HG03097 (cell line): Measurements from ENCODE around the gene UBAC2.

Experiments used
- ATAC-seq: cut with Tn5 transposase; IDR thresholded peaks from one replicate; pipeline ENCODE4 v1.9.1; 2021; ENCODE audit not compliant: unreplicated experiment, low FRiP score

UBAC2 gene

DNA sequence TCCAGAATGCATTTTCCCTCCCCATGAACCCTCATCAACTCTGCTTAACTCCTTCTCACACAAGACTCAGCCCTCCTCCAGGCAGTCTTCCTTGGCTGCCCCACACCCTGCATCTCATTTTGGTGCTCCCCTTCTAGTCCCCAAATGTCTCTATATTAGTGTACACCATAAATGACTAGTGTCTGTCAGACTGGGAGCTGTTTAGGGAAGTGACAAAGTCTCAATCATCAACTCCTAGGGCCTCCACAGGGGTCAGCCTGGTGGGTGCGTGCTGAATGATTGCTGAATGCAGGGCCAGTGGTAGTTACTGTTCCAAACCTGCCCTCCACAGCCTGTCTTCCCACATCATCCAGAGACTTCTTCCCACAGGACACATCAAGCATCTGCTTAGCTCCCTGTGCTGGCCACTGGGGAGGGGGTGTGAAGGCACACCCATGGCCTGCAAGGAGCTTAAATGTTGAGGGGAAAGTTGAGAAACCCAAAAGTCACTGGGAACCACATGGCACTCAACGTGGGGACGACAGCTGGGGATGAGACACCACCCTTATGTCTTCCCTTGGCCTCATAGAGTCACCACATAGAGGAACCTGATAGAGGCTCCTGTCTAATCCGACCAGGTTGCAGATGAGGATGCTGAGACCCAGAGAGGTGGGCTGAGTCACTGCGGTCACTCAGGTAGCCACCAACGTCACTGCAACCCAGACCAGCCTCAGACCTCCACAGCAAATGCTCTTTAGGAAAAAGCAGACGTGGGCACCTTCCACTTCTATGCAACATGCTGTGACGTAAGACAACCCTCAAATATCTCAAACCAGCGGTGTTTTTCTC lies 221.3 kb downstream of the UBAC2 start:
- ATAC-seq: no peak

DNA sequence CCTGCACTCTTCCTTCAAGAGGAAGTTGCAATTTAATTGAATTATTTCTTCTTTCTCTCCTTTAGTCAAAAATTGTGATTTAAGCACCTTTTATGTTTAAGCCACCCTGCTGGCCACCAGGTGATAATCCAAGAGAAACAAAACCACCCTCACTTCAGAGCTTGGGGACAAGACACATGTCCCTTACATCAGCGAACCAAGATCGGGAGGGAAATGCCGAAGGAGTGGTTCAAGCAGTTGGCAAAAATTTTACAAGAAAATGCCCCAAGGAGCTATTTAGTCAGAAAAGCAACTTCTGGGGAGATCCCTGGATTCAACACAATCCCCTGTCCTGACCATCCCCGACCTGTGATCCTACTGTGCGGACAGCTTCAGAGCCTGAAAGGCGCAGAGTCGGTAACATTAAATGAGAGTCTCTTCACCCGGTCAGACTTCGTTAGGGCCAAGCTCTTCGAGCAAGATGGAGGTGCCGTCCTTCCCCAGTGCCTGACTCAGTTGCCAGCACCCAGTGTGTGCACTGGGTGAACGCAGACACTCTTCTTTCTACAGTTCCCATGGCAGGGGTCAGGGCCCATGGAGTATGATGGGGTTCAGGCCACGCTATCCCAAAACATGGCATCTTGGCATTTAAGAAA lies 222.0 kb downstream of the UBAC2 start:
- no peak for ATAC-seq

DNA sequence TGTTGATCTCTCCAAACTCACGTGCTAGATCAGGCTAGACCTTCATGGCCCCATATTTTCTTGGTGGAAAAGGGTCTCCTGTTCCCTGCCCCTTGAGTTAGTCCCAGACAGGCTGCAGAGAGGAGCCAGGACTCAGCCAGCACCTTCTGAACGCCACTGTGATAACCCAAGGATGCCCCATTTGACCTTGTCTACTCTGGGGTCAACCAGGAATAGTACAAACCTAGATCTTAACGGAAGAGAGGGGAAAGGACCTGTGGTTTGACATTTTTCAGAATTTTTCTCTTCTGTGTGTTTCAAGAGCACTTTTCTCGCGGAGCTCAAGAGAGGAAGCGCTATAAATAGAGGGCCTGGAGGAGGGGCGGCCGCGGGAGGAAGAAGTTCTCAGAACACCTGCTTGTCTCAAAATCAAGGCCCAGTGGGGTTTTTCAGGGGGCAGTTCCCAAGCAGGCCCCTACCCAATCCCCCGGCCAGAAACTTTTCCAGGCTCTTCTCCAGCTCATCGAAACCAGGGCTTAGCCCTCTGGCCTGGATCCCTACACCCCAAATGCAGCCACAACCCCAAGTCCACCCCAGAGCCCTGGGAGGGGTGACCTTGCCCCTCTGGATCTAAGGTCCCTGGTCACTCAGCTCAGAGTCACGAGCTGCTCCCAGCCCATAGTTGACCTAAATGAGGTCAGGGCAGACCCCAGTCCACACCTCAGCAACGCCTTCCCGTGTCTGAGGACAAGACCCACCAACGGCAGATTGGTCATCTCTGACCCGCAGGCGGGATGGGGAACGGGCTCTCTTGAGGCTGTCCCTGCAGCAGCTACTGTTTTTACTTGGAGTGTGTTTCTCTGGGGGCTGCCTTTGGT lies 225.1 kb downstream of the UBAC2 start:
- ATAC-seq: peak; percentile 52

DNA sequence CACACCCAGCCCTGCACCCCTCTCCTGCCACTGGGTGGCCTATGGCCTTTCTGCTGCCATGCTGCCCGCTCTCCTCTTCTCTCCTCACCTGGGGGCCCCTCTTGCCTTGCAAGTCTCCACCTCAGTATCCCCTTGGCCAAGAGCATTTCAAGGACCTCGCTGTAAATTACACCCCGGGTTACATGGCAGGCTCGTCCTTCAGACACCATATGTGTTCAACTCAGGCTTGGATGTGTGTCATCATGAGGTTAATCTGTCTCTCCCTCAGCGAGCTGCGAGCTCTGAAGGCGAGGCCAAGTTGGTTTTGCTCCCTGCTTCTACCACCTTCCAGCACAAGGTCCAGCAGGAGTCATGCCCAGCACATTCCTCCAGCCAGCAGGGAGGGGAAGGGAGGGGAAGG lies 225.8 kb downstream of the UBAC2 start:
- ATAC-seq: no peak

DNA sequence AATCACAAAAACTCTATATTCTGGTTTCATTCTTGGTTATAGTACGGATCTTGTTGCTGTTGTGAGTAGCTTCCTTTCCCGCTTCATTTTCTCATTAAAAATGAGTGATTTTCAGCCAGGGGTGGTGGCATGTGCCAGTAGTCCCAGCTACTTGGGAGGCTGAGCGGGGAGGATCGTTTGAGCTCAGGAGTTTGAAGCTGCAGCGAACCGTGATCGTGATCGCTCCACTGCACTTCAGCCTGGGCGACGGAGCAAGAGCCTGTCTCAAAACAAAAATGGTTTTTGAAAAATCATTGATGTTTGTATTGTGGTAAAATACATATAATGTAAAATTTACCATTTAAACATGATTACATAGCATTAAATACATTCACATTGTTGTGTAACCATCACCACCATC lies 229.0 kb downstream of the UBAC2 start:
- no peak for ATAC-seq

DNA sequence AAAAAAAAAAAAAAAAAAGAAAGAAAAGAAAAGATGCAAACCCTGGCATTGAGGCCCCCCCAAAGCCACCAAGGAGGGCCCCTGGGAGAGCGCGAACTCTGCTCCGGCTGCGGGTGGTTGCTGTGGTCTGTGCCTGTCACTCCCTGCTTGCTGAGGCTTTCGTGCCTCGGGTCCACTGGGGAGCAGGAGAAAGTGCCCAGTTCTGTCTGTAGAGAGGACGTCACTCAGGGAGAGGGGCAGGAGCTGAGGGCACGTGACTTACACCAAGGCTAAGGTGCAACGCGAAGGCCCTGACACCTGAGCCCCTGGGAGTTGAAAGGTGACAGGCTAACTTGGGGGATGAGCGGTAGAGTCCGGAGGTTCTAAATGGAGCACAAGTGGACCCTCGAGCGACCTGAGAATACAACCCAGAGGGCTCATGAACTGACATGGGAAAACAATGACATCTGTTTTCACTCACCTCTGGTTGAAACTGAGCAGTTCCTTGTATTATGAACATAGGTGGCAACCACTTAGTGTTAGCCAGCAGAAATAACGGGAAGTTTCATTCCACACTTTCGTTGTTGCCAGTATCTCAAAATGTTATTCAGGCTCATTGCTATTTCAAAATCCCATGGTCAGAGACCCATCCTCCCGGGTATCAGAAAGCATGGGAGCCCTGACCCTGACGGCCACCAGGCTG lies 231.4 kb downstream of the UBAC2 start:
- ATAC-seq: peak; percentile 19

DNA sequence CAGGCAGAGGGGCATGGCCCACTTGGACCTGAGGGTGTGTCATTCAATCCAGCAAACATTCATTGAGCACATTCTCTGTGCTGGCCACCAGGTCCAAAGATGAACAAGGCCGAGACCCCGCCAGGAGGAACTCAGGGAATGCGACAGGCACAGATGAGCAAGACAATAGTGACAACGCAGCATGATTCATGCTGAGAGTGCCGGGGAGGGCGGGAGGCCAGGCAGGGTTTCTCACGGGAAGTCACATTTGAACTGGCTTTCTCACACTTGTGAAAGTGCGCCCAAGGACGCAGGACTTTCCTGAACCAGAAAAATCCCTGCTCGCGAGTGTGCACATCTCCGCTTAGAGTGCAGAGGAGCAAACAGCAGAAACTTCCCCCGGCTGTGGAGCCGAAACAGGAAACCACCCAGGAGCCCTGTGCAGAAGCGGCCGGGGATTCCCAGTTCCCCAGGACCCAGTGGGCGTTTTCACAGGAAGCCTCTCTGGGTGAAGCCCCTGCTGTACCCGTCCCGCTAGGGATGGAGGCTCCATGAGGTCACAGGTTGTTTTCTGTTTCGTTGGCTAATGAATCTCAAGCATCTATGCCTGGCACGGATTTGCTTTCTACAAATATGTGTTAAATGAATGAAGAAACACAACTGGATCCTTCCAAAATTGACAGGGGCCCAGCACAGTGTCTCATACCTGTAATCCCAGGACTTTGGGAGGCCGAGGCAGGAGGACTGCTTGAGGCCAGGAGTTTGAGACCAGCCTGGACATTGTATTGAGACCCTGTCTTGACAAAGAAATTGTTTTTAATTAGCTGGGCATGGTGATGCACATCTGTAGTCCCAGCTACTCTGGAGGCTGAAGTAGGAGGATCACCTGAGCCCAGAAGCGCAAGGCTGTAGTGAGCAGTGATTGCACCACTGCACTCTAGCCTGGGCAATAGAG lies 232.2 kb downstream of the UBAC2 start:
- peak; percentile 59 for ATAC-seq

DNA sequence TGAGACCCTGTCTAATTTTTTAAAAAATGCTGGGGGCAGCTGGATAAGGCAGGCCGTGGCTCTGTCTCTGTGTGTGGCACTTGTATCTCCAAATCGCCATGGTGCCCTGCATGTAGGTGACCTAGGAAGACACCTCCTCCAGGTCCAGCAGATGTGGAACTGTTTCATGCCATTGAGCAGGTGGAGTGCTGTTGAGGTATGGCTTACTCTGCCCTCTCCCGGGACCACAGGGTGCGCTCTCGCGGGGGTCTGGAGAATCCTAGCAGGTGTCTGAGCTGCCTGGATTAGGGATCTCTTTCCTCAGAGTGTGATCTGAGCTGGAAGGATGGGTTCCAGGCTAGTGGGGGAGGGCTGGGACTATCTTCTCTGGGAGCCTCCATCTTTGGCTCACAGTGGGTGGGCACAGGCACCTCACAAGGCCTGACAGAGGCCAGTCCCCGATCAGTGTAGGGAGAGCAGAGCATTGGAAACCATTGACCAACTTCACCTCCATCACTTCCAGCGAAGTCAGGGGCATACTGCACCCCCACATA lies 233.0 kb downstream of the UBAC2 start:
- ATAC-seq: no peak

DNA sequence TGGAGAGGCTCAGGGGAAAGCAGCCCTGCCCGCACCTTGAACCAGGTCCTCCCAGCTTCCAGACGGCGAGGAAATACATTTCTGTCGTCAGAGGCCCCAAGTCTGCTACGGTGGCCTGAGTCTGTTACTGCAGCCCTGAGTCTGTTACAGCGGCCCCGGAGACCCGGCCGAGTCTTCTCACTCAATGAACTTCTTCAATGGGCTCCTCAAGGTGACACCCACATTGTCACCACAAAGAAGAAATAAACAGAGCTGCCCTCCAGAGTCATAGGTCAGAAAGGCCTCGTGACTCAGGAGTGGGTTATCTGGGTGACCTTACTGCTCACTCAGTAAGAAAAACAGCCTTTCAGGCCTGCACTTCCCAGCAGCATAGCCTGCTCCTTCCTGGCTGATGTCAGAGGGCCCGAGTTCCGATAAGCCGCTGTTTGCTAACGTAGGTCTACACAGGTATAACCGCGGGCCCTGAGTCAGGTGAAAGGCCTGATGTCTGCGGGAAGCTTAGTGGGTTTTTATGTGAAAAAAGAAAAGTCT lies 233.7 kb downstream of the UBAC2 start:
- no peak for ATAC-seq

DNA sequence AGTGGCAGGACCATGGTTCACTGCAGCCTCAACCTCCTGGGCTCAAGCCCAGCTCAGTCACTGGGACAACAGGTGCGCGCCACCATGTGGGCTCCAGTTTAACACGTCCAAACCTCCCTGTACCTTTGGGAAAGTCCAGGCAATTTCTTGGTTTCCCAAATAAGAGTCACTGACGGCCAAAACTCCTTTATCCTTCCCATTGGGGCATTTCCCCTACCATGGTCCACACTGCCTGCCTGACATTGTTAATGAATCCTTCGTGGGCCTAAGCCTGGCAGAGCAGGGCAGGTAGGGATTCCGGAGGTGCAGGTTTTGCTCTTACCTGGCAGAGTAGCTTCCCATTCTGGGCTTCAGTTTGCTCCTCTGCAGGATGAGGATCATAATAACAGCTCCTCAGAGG lies 234.5 kb downstream of the UBAC2 start:
- ATAC-seq: no peak

DNA sequence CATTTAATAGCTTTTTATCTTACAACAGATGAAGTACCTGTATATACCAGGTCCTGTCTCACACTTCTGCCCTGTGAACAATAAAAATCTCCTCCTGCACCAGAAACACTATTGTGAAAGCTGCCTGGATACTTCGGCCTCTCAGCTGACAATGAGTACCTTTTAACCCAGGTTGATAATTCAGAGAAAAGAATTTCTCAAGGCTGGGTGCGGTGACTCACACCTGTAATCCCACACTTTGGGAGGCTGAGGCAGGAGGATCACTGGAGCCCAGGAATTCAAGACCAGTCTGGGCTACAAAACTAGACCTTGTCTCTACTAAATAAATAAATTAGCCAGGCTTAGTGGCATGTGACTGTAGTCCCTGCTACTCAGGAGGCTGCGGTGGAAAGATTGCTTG lies 235.3 kb downstream of the UBAC2 start:
- no peak for ATAC-seq
